GM19468 (cell line): Measurements from ENCODE around the gene CISH.

Source experiments
- ATAC-seq: cut with Tn5 transposase; IDR thresholded peaks from one replicate; pipeline ENCODE4 v1.9.1; 2021; ENCODE audit warnings: mild to moderate bottlenecking, moderate library complexity, moderate number of reproducible peaks; ENCODE audit not compliant: unreplicated experiment; ENCODE audit errors: extremely low read depth

Gene CISH

DNA sequence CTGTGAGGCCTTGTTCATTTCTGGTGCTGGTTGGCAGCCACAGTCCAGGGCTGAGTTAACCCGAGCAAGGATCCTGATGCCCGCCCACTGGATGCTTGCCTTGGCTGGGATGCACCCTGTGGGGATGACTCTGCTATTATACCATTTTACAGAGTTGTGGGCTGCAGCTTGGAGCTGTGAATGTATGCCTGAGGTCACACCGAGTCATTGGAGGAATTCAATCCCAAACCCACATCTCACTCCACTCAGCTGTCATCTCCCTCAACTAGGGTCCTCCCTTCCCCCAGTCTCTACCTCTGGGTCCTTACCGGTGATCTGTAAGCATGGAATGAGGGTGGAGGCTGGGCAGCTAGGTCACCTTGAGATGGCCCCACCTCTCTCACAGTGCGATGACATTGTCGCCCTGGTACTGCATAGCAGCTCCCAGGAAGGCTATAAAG, 27.5 kb upstream of the CISH start:
- no peak for ATAC-seq

DNA sequence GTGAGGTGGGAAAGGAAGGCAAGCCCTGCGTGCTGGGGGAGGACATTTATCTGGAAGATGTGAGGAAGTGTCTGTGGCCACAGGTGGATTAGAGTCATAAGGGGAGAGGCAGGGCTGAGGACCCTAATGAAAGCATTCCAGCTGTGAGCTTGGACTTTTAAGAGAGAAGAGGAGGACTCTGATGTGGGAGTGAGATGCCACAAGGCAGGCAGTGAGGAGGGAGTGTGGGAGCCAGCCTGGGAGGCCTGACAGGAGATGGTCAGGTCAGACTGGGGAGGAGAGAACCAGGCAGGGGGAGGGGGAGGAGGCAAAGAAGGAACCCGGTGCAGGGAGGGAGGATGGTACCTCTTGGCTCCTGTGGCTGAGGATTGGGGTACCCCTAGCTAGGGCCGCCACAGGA, 26.4 kb upstream of the CISH start:
- ATAC-seq, result no peak

DNA sequence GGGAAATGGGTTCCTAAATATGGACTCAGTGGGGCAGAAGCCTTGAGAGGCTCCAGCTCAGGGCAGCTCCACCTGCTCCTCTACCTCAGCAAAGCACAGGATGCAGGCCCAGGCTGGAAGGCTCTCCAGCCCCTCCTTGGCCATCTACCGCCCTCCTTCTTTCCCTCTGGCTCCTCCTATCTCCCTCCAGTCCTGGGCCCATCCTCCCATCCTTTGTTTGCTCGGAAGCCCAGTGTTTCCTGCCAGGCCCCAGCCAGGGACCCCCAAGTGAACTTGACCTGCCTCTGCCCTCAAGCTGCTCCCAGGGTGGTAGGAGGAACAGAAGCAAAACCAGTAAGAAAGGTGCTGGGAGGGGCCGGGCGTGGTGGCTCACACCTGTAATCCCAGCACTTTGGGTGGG, 25.4 kb upstream of the CISH start:
- no peak for ATAC-seq

DNA sequence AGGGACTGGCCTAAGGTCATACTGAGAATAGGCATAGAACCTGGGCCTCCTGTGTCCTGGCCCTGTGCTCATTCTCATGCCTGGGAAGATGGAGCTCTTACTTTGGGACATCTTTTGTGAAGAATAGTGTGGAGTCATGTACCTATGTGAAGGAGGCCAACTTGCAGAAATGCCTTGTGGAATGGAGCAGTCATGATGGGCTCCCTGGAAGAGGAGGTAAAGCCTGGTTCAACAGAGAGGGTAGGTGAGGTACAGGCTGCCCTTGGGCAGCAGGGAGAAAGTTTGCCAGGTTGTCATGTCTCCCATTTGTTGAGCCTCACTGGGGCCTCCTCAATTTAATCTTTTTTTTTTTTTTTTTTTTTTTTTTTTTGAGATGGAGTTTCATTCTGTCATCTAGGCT, 23.5 kb upstream of the CISH start:
- ATAC-seq, result no peak

DNA sequence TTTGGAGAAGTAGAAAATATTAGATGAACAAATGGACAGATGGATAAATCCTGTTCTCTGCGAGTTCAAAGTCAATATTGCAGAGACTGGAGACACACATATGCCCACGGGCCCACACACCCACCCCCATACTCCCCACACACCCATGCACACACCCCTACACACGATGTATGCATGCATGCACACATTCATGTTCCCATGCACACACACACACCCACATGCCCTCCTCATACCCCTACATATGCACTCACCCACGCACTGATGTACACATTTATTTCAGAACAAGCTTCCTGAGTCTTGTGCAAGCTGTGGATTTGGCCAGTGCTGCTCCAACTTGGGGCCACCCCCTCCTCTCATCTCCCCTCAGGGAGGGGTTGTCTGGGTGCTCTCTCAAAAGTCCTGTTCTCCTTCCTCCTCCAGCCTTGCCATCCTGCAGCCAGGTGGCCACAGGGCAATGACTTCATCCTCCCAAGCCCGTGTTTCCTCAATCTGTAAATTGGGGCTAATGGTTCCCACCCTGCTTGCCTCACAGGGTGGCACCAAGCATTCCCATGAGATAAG, 21.7 kb upstream of the CISH start:
- ATAC-seq, result no peak

DNA sequence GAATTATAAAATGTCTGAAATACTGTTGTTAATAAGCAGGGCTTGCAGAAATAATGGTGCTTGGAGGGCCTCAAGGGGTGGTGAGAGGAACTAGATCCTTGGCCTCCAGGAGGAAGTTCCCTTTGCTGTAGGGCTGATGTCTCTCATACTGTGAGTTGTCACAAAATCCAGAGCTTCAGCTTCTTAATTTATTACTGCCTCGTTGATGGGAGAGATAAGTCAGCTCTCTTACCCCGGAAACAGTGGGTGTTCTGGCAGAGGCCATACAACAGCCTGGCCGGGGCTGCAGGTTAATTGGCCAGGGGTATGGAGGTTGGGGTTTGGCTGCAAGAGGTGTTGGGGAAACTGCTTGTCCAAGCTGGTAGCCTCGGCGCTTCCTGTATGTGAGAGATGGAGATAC, 20.9 kb upstream of the CISH start:
- no peak for ATAC-seq

DNA sequence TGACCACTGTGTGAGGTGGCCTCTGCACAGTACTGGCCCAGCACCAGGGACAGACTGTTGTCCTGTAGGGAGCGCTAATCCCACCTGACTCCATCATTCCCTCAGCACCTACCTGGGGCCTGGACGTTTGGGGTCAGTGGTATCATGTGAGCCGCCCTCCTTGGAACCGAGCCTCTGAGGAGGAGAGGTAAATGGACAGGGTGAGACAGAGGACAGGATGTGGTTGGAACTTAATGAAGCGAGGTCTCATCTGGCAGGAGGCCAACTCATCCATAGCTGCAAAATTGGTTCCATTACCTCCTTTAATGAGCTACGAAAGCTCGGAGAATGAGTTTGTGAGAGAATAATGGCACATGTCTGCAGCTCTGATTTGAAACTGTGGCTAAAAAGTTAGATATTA, 19.3 kb upstream of the CISH start:
- ATAC-seq, result no peak

DNA sequence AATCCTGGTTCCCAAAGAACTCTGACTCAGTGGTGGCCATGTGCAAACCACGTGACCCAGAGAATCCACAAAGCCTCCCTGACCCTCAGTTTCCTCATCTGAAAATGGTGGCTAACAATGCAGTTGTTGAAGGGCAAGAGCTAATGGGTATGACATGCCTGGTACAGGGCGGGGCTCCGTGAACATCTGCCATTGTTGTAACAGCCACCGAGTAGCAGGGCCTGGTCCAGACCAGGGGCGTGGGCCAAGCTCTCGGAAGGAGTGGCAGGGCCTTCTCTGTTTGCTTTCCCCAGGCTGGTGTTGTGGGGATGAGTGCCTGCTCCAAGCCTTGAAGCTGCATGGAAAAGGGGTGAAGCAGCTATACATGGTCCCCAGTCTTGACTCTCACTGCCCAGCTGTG, 18.8 kb upstream of the CISH start:
- ATAC-seq, result no peak

DNA sequence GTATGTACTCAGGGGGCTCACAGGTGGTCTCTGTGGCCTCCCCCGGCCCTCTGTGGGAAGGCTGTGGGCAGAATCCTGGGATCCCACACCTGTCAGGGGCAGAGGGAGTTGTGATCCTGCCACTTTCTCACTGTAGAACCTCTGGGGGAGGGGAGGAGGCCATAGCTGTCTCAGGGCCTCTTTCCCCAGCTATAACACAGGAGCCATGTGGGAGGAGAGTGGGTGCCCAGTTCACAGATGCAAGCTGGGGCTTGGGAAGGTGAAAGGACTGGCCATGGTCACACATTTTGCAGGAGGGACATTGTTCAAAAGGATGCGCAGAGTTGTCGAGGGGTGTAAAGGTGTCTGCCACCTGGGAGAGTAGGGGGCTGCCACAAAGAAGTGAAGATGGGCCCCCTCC, 17.0 kb upstream of the CISH start:
- ATAC-seq, result no peak

DNA sequence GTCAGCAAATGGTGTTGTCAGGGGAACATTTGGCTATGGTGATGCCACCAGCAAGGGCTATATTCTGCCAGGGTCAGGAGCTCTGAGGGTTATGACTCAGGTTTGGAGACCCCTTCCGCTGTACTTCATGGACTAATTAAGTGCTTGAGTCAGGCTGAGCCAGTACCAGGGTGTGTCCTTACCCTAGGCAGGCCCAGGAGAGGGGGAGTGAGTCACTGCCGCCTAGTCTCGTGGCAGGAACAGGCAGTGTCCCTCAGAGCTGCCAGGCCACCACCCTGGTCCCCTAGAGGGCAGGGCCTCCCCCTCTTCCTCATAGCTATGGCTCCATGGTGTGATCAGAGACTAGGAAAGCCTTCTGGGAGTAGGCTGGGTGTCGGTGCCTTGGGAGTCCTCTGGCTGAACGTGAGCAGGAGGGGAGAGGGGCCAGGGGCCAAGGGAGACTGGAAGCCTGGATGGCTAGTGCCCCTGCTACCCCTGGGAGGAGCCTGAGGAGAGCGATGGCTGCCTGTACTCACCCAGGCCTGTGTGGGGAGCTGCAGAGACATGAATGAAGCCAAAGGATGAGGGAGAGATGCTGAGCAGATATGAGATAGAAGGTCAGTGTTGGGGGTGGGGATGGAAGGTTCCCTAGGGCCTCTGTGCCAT, 16.0 kb upstream of the CISH start:
- ATAC-seq, result no peak

DNA sequence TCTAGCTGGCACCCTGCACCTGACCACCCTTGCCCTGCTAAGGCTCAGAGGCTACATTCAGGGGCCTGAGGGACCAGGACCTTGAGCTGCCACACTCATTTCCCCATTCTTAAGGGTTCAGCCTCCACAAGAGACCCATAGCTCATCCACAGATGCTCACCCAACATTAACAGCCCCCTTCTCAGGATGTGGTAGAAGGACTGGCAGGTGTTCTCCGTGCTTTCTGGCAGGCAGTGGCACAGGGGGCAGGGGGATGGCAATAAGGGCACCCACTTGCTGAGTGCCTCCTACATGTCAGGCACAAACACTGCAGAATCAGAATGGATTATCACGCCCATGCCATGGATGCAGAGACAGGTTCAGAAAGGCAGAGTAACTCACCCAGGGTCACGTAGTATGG, 14.8 kb upstream of the CISH start:
- no peak for ATAC-seq

DNA sequence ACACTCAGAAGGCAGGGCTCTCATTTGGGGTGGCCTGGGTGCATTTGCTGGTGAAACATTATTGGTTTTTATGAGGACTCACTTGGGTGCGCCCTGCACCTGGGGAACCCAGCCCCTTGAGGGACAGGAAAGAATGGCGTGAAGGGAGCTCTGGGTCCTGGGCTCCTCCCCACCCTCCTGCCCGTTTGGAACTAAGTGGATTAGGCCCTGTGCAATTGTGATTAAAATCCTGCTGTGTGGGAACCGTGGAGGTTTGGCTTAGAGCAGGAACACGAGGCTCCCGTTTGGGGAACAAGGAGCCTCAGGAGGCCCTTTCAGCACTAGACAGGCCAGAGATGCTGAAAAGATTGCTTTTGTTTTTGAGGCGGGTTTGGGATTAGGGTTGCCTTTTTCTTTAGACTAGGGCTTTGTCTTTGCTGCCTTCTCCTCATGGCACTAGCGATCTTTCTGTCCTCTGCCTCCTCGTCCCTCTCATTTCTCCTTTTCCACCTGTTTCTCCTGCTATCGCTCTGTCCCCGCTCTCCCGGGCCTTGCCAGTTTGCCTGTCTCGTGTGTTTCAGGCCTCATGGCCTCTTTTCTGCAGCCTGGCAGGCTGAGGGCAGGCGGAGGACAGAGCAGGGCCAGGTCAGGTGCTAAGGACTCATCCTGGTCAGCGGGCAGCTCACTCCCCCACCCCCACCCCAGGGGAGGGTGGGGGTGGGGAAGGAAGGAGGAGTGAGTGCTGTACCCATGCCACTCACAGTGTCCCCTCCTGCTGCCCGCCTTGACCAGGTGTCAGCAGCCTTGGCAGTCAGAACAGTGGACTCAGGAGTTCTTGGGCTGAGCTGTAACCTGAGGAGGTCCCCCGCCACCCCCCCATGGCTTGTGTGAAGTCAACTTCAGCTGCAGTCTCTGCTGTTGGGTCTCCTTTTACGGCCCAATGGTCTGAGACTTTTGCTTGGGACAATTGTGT, 13.9 kb upstream of the CISH start:
- ATAC-seq, result no peak

DNA sequence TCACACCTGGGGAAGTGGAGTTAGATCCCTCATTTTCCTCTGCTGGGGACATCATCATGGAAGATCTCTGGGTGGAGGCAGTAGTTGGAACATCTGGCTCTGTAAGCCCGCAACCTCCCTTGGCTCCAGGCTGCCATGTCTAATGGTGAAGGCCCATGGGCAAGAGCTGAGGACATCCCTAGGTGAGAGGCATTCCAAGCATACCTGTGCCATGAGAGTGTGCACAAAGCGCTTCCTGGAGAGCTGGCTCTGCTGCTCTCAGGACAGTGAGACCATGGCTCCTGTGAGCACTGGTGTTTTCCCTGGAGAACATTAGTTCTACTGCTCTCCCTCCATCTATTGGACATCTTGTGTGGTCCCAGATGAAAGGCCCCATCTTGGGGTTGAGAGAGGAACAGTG, 13.1 kb upstream of the CISH start:
- no peak for ATAC-seq

DNA sequence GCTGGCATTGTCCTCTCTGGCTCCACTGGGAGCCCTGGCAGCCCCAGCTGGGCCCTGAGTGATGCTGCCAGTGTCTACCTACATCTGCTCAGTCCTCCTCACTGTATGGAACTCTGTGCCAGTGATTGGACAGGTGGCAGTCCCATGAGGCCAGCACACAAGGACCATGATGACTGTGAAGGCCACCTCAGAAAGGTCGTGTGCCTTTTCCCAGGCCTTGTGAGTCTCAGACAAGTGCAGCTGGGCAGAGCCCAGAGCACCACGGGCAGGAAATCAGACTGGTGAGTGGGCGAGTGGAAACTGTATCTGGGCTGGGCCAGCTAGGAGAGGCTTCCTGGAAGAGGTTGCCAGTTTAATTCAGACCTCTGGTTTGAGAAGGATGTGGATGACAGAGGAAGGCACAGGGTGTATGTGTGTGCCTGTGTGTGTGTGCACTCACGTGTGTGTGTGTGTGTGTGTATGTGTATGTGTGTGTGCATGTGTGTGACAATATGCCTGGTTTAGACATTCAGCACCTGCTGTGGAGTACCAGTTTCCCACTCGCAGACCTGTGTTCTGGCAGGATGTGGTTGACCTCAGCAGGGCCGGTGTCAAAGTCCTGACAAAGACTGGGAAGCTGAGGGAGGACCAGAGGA, 12.4 kb upstream of the CISH start:
- no peak for ATAC-seq

DNA sequence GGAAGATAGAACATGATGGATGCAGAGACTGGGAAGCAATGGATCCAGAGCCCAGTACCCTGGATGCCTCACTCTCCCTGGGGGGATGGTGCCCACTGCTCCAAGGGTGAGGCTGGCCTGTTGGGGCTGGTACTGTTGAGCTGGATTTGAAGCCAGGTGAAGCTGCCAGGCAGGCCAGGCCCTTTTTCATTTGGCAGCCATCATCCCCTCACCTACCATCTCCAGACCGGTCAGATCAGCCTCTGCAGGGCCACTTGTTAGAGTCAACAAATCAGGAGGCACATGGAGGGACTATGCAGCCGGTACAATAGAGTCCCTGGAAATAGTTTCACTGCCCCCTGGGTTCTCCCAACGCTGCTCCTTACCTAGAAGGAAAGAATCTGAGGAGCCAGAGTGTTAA, 11.3 kb upstream of the CISH start:
- no peak for ATAC-seq

DNA sequence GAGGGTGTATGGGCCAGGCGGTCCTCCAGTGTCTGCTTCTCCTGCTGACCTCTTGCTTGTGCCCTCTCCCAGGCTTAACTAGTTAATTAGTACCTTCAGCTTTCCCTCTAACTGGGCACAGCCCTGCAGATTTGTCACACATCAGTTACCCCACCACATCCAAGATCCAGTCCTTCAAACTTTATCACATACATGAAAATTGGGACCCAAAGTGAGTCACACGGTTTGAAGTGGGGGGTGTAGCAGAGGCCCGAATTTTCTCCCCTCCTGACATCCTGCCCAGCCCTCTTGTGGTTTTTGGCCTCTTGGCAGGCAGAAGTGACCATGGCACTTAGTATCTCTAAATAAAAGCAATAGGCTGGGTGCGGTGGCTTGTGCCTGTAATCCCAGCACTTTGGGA, 9.2 kb upstream of the CISH start:
- no peak for ATAC-seq

DNA sequence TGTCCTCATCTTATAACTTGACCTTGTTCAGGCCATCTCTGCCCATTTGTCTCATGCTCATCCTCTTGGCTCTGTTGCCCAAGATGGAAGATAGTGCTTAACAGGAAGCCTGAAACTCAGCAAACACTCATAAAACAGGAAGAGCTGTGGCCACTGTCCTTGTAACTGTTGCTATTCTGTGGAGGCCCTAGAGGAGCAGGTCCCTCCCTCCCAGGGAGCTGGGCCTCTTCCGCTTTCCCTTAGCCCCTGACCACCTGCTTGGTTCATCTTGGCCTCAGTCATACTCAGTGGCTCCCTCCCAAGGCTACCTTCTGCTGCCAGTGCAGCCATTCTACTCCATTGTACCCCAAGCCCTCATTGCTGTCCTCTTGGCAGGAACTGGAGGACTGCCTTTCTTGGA, 8.8 kb upstream of the CISH start:
- no peak for ATAC-seq

DNA sequence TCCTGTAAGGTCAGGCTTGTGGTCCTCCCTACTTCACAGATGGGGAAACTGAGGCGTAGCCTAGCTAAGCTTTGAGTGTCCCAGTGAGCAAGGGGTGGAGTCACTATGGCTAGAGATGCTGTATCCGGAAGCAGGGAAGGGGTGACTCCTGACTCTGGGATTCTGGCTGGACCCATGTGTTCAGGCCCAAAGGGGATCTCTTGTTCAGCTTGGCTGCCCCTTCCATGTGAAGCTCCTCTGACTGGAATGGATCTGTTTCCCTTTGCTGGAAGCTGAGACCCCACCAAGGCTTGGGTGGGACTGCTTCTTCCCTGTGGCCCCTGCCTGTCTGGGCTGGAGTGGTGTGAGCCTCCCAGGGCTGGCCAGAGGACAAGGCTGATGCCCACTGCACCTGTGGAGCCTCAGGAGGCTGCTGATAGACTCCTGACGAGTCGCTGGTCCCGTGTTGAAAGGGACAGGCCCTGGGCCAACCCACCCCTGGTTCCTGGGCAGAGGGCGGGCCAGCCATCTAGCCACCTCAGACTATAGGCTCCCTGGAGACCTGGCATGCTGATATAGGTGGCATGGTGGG, 6.4 kb upstream of the CISH start:
- no peak for ATAC-seq

DNA sequence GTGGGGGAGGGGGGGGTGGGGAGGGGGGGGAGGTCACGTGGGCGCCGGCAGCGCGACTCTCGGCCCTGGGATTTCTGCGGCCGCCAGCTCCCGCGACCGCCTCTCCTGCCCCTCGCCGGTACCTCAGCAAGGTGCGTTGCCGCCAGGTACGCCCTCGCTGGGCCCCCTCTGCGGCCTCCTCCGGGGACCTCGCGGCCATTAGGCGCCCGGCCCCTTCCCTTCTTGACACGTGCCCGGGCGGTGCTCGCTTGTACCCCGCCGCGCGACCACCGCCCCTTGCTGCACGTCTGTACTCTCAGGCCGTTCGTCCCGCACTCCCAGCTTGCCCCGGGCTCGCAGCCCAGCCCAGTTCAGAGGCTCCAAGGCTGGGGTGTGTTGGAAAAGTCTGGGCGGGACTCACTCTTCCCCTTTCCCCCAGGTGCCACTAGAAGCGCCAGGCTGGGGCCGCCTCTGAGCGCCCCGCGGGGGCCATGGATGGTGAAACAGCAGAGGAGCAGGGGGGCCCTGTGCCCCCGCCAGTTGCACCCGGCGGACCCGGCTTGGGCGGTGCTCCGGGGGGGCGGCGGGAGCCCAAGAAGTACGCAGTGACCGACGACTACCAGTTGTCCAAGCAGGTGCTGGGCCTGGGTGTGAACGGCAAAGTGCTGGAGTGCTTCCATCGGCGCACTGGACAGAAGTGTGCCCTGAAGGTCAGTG, 5.7 kb upstream of the CISH start, which contains the start of gene MAPKAPK3:
Gene MAPKAPK3 (plus strand): TSS at position 56 of the 696 bp plus-strand sequence. CDS start 415 bp downstream, at position 471.
- no peak for ATAC-seq

DNA sequence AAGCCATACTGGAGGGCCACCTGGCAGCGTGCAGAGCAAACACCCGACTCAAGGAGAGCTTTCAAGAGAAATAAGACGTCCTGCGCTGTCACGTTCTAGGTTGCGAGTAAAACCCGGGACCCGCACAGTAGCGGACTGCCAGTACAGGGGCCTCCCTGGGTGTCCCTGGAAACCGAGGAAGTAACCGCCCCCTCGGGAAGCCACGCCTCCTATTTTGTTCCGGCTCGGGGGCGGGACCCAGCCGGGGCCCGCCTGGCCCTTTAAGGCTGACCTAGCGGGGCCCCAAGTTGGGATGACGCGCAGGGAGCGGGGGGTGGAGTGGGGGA, 5.2 kb upstream of the CISH start:
- ATAC-seq, result peak; percentile 53
